EH (cell line): ENCODE results near the gene TMEM62.
"Not testable (repeated sequence)": the region's sequence is repeated elsewhere in the genome, so short reads cannot be mapped to it uniquely, and the experiment has no call there.

Experiments used
- DNase-seq: peaks from one replicate; pipeline ENCODE4 v3.0.0-alpha.2; 2015; ENCODE audit warnings: low read depth

The TMEM62 gene

GRCh38 chr15:43209059-43209824 is 75.9 kb downstream of the TMEM62 start:
- peak; percentile 39 for DNase-seq

GRCh38 chr15:43210172-43210745 is 76.9 kb downstream of the TMEM62 start:
- no peak for DNase-seq

- DNase-seq = no peak
Measured at GRCh38 chr15:43210807-43211206, 77.4 kb downstream of the TMEM62 start.

- no peak for DNase-seq
Measured at GRCh38 chr15:43211224-43211735, 77.9 kb downstream of the TMEM62 start.

GRCh38 chr15:43212299-43212698 is 78.9 kb downstream of the TMEM62 start:
- no peak for DNase-seq

- DNase-seq = no peak
Measured at GRCh38 chr15:43212951-43213350, 79.6 kb downstream of the TMEM62 start.

- DNase-seq = no peak
Measured at GRCh38 chr15:43213466-43213865, 80.1 kb downstream of the TMEM62 start.

- DNase-seq = no peak
Measured at GRCh38 chr15:43214169-43214568, 80.8 kb downstream of the TMEM62 start.

GRCh38 chr15:43214592-43215295 is 81.4 kb downstream of the TMEM62 start:
- no peak for DNase-seq

GRCh38 chr15:43215961-43216360 is 82.6 kb downstream of the TMEM62 start:
- DNase-seq = no peak

GRCh38 chr15:43218908-43219706 is 85.7 kb downstream of the TMEM62 start:
- peak; percentile 74 for DNase-seq

- DNase-seq = no peak
Measured at GRCh38 chr15:43219929-43220928, 86.8 kb downstream of the TMEM62 start.

GRCh38 chr15:43220991-43221403 is 87.6 kb downstream of the TMEM62 start, which contains the start of gene EPB42:
EPB42 (minus strand) TSS chr15:43221018; CDS start chr15:43220825, 193 bp downstream.
- no peak for DNase-seq

GRCh38 chr15:43221422-43221821 is 88.0 kb downstream of the TMEM62 start:
- no peak for DNase-seq

- peak; percentile 69 for DNase-seq
Measured at GRCh38 chr15:43225201-43225949, 92.0 kb downstream of the TMEM62 start.

- not testable (repeated sequence) for DNase-seq
Measured at GRCh38 chr15:43225950-43226255, 92.5 kb downstream of the TMEM62 start.

GRCh38 chr15:43226436-43227305 is 93.3 kb downstream of the TMEM62 start:
- no peak for DNase-seq

- no peak for DNase-seq
Measured at GRCh38 chr15:43229977-43230376, 96.6 kb downstream of the TMEM62 start.

- peak; percentile 58 for DNase-seq
Measured at GRCh38 chr15:43230640-43231115, 97.3 kb downstream of the TMEM62 start.
